Skeletal muscle cell (primary cell): ENCODE measurements around the gene STXBP6.

Experiments
- DNase-seq: peaks from one replicate; pipeline ENCODE4 v3.0.0-alpha.2; 2010; ENCODE audit warnings: low read depth
- H3K4me3 ChIP-seq: 2 replicates; pipeline ENCODE4 v1.5.1; 2011; ENCODE audit warnings: low read depth, mild to moderate bottlenecking, control low read depth, low read length, moderate library complexity

The STXBP6 gene

DNA sequence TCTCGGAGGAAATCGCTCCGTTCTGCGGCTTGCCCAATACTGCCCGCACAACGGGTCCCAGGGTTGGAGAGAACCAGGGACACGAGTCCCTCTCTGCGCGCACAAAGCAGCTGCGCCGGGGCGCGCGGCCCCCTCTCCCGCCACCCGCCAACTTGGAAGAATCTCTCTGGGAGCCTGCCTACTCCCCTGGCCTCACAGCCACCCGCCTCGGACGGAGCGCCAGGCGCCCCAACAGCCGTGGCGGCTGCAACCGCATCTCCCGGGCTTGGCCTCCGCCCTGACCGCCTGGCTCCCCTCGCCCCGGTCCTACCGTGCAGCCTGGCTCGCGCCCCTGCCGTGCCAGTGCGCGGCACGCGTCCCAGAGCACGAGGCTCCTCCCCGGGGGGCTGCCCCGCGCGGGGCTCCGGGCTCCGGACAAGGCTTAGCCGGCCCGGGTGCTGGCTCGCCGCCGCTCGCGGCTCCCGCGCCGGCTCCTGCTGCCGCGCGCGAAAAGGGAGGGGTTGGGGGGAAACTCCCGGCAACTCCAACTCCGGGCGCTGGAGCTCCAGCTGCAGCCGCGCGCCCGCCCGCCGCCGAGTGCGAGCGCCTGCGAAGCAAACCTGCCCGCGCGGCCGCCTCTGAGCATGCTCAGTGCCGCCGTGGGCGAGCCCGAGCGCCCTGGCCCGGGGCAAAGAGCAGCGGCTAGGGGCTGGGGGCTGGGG is at the start of gene STXBP6:
TSS of gene STXBP6 (minus strand) at position 580 of the 701 bp plus-strand sequence. CDS start 75,329 bp downstream, outside the sequence.
- DNase-seq: no peak
- H3K4me3 ChIP-seq: peak within 1 kb of the TSS; percentile 73

DNA sequence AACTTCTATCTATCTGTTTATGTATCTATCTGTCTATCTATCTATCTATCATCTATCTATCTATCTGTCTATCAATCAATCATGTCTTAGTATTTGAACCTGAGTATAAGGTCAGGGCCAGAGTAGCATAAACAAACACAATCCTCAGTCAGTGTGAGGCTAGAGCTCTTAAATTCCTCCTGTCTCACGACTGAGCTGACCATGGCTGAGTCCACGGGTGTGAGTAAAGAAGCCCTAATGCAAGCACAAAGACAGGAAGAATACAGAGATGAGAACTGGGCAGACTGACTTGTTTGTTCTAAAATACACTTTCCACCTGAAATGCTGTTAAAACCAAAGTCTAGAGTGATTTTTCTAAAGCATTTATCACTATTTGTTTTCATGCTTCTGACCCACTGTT is 47.2 kb upstream of the STXBP6 start:
- no peak for DNase-seq
- H3K4me3 ChIP-seq: no peak overlapping the region

GRCh38 chr14:25095736-25096437 is 45.9 kb upstream of the STXBP6 start:
- DNase-seq: no peak
- no peak overlapping the region for H3K4me3 ChIP-seq

DNA sequence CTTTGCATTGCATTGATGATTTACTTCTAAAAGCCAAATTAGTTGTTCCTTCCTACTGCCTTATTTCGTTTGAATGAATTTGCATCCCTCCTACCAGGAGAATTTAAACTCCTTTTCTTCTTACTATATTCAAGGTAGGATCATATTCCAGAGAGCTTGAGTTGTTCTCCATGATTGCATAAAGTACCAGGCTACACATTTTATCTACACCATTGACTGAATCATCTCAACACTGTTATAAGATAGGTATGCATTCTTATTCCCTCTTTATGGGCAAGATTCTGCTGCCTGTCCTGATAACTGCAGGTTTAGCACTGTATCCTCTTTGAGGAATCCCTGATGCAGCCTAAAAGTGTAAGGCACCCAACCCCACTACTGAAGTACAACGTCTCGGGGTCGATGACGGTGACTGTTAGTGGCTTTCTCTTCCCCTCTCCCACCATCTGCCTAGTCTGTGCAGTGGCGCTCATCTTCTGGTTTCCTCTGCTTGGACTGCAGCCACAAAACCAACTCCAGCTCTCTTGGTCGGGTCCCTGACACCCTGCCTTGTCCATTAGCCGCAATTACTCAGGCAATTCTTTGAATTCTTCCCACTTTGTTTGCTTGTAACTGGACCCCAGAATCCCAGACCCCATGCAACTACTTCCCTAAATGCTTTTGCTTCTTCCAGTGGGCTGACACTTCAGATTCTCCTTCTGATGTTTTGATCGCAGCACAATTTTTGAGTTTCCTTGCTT is 44.4 kb upstream of the STXBP6 start:
- no peak overlapping the region for H3K4me3 ChIP-seq
- DNase-seq: no peak

- H3K4me3 ChIP-seq: no peak overlapping the region
- no peak for DNase-seq
Observed at GRCh38 chr14:25092258-25092740, 42.4 kb upstream of the STXBP6 start.

GRCh38 chr14:25090716-25091454 is 40.9 kb upstream of the STXBP6 start:
- peak; percentile 31 for DNase-seq
- H3K4me3 ChIP-seq: no peak overlapping the region

- H3K4me3 ChIP-seq: no peak overlapping the region
- no peak for DNase-seq
Observed at GRCh38 chr14:25090256-25090655, 40.3 kb upstream of the STXBP6 start.

DNA sequence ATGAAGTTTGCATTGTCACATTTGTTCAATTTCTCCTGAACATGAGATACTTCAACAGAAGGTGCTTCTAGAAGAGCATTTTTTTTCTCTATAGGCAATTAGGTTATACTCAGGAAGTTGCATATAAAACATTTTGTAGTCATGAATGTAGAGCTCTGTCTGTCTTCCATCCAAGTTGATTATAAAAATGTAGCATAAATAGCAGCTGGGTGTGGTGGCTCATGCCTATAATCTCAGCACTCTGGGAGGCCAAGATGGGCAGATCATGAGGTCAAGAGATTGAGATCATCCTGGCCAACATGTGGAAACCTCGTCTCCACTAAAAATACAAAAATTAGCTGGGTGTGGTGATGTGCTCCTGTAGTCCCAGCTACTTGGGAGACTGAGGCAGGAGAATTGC is 39.5 kb upstream of the STXBP6 start:
- DNase-seq: no peak
- H3K4me3 ChIP-seq: no peak overlapping the region

DNA sequence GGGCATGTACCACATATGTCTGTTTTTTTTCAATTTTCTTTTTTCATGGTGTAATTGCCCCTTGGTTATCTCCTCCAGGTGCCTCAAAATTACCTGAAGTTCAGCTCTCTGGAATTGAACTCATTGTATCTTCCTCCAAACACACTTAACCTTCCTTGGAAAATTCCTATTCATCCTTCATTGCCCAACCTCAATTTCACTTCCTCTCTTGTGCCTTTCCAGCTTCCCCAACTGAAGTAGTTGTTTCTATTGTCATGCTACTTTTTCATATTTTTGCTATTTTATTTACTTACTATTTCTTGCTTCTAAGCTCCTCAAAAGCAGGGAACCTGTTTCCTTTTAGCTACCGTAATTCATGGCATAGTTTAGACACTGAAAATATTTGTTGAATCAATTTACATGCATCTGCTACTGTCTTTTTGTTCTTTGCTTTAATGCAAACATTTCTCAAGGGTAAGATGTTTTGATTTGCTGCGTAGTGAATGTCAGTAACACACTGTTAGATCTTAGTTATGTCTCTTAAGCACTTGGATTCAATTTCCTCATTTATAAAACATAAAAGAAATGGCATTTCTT is 37.0 kb upstream of the STXBP6 start:
- H3K4me3 ChIP-seq: no peak overlapping the region
- DNase-seq: no peak

DNA sequence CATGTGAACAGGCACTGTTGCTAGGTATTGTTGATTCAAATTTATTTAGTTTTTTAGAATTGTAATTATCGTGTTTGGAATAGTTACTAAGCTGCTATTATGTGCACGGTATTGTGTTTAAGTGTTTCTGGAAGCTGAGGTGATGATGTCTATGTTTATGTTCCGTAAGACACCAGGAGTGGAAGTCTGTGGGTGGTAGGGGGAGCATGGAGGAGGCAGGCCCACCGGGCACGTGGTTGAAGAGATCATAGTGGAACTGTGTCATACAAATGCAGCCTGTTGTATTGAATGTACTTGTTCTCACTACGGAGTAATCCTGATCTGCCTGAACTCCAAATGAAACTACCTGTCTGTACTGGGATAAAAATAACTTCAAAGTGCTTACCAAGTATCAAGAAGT is 36.1 kb upstream of the STXBP6 start:
- no peak overlapping the region for H3K4me3 ChIP-seq

DNA sequence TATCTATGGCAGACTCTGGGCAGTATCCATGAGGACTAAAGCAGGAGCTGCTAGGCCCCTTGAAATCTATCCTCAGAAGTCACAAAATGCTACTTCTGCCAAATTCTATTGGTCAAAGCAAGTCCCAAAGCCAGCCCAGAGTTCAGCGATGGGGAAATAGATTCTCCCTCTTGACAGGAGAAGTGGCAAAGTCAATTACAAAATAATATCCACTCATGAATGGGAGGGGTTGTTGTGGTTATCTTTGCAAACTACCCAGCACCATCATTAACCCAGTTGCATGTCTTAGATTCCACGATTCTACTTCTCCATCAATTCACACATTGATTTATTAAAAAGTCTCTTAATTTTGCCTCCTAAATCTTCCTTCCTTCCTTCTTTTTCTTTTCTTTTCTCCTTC is 30.7 kb upstream of the STXBP6 start:
- H3K4me3 ChIP-seq: no peak overlapping the region
- no peak for DNase-seq

More for the DNA sequence above, 36.1 kb upstream of the STXBP6 start:
- no peak for DNase-seq

DNA sequence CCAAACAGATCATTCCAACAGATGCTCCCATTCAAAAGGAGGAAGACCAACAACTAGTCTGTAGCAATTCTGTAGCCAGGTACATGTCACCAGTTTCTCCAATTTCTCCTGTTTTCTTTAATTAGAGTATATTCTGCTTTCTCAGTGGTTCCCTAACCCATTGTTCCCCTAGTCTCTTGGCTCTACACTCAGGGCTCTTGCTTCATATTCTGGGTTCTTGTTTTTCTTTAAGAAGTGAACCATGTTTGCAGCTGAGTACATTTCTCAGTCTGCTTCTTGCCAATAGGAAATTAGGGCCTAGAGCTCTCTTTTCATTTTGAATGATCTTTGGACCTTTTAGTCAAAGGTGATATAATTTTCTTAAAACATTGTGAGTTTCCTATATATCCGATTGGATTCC is 29.4 kb upstream of the STXBP6 start:
- DNase-seq: no peak
- H3K4me3 ChIP-seq: no peak overlapping the region

DNA sequence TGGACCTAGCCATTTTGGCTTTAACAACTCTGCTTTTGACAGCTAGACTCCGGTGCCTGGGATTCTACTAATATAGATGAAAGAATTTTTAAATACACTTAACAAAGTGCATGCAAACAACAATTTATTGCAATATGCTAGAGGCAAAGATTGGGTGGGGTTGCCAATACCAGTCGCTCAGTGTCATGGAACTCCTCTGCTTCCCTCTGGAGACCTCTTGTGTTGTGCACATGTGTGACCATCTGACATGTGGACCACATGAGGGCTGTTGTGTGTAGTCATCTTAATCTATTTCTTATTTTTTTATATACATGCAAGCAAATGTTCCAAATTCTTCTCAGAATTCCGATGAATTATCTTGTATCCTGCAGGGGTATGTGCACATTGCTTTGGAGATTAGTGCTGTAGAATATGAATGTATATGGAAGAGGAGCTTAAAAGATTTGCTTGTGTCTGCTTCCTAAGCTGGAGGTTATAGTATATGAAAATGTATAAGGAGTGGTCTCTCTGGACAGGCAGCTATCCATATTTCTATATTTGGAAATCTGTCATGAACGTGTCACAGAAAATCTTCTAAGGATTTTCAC is 24.2 kb upstream of the STXBP6 start:
- DNase-seq: no peak
- no peak overlapping the region for H3K4me3 ChIP-seq

DNA sequence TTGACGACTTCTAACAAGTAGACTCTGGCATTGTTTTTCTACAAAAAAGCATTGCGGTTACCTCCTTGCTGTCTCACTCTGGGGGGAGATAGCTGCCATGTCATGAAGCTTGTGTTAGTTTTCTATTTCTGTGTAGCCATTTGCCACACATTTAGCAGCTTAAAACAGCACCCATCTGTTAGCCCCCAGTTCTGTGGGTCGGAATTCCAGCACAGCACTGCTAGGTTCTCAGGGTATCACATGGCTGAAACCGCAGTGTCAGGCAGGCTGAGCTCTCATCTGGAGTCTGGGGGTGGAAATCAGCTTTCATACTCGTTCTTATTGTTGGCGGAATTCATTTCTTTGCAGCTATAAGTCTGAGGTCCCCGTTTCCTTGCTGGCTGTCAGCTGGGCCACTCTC is 19.9 kb upstream of the STXBP6 start:
- no peak for DNase-seq
- H3K4me3 ChIP-seq: no peak overlapping the region

DNA sequence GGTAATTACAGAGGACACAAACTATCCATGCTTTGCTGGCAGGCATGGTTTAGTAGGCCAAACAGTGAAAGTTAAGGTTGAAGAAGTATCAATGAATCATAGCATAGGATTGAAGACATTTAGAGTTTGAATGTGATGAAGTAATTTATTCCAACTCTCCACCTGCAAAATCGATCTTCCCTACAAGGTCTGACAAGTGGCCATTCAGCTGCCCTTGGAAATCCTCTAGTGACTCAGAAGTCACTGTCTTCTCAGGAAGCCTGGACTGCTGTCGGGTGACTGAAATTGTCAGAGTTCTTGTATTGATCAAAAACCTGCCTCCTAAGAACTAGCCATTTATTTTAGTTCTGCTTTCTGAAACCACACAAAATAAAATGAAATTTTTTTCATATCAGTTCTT is 17.7 kb upstream of the STXBP6 start:
- no peak overlapping the region for H3K4me3 ChIP-seq
- no peak for DNase-seq

GRCh38 chr14:25062022-25062321 is 12.0 kb upstream of the STXBP6 start:
- no peak overlapping the region for H3K4me3 ChIP-seq
- no peak for DNase-seq

- no peak for DNase-seq
- no peak overlapping the region for H3K4me3 ChIP-seq
Observed at GRCh38 chr14:25056688-25057078, 6.7 kb upstream of the STXBP6 start.

DNA sequence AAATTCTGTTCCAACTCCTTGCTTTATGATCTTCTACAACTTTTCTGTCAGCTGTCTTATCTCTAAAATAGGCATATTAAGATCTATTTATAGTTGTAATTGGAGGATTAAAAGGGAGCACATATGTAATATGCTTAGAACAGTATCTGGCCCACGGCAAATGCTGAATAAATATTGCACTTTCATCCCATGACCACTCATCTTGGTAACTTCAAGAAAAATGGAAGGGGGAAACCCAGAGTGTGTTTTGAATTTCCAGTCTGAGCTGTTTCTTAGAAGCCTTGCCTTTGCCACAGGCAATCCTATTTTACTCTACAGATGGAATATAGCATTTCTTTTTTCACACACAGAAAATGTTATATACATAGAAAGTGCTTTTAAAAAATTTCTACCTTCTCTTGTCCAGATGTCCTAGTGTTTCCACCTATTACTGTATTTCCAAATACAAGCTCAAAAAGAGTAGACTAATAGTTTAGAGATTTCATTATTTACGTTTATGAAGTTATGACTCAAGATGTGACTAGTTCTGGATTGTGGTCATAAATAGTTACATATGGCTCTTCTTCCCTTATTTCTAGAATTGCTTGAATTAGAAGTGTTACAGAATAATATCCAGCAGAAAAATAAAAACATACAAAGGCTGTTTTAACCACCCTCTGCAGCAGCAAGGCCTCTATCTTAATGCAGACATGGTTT is 6.2 kb upstream of the STXBP6 start:
- no peak for DNase-seq
- H3K4me3 ChIP-seq: no peak overlapping the region

DNA sequence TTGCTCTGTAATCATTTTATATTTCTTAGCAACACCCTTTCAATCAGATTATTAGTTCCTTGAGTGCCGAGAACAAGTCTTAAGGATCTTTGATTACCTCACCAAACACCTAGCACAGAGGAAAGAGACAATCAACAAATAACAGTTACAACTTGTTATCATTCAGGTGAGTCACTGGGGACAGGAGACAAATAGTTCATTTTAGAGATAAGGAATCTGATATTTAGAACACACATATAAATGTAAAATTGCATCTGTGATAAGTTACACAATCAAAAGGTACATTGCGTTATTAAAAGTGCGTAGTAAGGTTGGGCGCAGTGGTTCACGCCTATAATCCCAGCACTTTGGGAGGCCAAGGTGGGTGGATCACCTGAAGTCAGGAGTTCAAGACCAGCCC is 5.1 kb upstream of the STXBP6 start:
- no peak overlapping the region for H3K4me3 ChIP-seq
- DNase-seq: no peak
